HG03175 (cell line): ENCODE results near the gene FFAR3.
"Not testable (repeated sequence)": the region's sequence is repeated elsewhere in the genome, so short reads cannot be mapped to it uniquely, and the experiment has no call there.

Experiments used
- ATAC-seq: cut with Tn5 transposase; IDR thresholded peaks from one replicate; pipeline ENCODE4 v1.9.1; 2021; ENCODE audit warnings: mild to moderate bottlenecking, moderate library complexity; ENCODE audit not compliant: unreplicated experiment

The FFAR3 gene

DNA sequence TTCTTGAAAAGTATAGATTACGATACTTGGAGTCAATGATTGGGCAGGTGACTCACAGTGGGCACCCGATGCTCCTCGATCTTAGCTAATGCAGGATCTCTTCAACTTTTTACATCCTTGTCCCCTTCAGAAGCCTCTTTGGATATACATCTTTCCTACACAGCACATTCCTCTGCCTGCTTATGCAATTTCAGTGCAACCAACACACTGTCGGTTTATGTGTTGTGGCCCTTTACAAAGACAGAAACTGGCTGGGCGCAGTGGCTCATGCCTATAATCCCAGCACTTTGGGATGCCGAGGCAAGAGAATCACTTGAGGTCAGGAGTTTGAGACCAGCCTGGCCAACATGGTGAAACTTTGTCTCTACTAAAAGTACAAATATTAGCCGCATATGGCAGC, 15.2 kb downstream of the FFAR3 start:
- ATAC-seq = no peak

- not testable (repeated sequence) for ATAC-seq
These were observed 15.8 kb downstream of the FFAR3 start for GRCh38 chr19:35374031-35374430.

- no peak for ATAC-seq
These were observed 17.4 kb downstream of the FFAR3 start for GRCh38 chr19:35375505-35376307.

GRCh38 chr19:35377656-35378055, 19.4 kb downstream of the FFAR3 start:
- ATAC-seq = no peak

GRCh38 chr19:35378356-35378755, 20.1 kb downstream of the FFAR3 start:
- ATAC-seq = no peak

GRCh38 chr19:35379545-35379944, 21.3 kb downstream of the FFAR3 start:
- ATAC-seq = not testable (repeated sequence)

DNA sequence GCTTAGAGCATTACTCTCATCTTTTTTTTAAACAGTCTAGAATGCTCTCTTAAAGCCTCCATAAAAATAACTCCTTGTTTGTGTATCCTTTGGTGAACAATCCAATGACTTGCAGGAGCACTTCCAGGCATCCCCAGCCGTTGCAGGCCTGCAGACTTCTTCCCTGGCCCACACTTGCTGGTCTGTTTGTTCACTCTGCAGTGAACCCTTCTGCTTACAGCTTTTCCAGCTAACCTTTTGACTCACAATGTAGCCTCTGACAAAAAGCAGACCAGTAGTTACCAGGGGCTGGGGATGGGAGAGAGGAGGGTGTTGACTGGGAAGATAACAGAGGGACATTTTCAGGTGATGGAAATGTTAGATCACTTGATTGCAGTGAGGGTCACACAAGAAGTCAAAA, 21.7 kb downstream of the FFAR3 start:
- no peak for ATAC-seq

DNA sequence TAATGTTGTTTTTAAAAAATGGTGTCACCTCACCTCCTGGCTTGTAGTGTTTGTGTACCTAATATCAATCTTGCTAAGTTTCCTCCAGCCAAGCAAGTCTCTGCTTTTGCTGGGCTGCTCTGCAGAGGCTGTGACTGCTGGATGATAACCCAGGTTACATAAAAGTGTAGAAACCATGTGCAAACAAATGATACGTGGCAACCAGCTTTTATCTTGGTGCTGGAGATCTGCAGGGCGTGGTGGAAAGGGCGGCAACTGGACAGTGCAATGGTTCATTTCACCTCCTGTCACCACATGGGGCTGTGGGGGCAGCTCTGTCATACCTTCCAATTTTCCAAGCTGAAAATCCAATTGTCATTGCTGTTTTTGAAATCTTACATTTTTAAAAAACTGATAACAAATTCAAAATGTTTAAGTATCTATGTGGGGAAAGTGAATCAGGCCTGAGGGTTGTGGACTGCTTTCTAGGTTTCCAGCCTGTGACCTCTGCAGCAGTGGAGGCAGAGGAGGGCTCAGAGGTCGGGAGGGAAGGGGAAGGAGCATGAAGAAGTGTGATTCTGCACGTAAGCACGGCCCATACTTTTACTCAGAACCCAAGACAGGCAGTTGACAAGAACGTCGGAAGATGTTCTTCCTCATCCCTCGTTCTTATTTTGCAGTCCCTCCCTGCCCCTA, 22.3 kb downstream of the FFAR3 start:
- no peak for ATAC-seq

DNA sequence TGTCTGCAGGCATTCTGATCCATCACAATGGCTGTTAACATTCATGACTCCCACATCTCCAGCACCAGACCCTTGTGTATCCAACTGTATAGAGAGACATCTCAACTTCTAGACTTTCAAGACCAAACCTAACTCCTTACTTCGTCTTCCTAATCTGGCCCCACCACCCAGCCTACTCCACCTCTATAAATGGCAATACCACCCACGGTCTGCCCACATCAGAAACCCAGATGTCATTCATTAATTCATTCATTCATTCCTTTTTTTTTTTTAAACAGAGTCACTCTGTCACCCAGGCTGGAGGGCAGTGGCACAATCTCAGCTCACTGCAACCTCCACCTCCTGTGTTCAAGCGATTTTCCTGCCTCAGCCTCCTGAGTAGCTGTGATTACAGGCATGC, 23.1 kb downstream of the FFAR3 start:
- ATAC-seq = no peak

GRCh38 chr19:35381926-35382325, 23.7 kb downstream of the FFAR3 start:
- no peak for ATAC-seq

- no peak for ATAC-seq
These were observed 25.3 kb downstream of the FFAR3 start for GRCh38 chr19:35383536-35383935.

- ATAC-seq = no peak
These were observed 30.2 kb downstream of the FFAR3 start for GRCh38 chr19:35388277-35389054.

- ATAC-seq = no peak
These were observed 31.1 kb downstream of the FFAR3 start for GRCh38 chr19:35389192-35389861.

GRCh38 chr19:35392742-35393715, 34.8 kb downstream of the FFAR3 start:
- no peak for ATAC-seq

DNA sequence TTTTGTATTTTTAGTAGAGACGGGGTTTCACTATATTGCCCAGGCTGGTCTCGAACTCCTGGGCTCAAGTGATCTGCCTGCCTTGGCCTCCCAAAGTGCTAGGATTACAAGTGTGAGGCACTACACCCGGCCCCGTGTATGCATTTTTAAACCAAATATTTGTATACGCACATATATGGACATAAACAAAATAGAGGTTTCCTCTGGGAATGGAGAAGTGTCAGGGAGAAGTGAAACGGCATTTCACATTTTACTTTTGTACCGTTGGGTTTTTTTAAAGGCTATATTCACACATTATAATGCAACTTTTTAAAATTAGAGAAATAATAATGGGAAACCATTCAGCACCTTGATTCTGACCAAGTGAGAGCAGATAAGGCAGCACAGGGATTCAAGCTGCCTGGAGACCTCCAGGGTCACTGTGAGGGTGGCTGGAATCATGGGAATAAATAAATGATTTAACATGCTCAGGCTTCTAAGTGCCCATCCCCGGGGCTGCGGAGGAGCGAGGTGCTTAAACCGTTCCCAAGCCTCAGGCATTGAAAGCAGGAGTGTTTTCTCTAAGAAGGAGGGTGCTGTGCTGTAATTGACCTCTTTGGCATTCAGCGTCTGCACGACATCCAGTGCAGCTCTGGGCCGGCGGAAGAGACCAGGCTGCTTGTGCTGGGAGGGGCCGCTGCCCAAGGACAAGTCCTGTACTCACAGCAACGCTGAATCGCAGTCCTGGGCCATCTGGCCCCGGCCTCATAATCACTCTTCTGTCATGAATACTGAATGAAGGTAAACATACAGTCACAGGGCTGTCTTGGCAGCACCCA, 37.3 kb downstream of the FFAR3 start:
- no peak for ATAC-seq

DNA sequence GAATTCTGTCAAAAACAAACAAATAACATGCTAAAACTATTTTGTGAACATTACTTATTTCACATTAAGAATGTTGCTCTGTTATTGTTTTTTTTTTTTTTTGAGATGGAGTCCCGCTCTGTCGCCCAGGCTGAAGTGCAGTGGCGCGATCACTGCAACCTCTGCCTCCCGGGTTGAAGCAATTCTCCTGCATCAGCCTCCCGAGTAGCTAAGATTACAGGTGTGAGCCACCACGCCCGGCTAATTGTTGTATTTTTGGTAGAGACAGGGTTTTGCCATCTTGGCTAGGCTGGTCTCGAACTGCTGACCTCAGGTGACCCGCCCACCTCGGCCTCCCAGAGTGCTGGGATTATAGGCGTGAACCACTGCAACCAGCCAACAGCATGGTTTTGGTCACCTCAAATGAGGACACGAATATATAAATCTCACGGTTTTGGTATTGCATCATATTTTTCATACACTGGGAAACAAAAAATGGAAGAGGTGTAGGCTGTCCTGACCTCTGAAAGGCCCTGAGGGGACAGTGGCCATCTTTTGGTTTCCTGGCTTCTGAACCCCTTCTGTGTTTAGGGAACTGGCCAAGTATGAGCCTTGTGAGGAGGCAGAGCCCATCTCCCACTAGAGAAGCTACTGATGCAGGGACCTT, 38.1 kb downstream of the FFAR3 start:
- ATAC-seq = no peak

- no peak for ATAC-seq
These were observed 38.8 kb downstream of the FFAR3 start for GRCh38 chr19:35397064-35397463.

- ATAC-seq = no peak
These were observed 40.3 kb downstream of the FFAR3 start for GRCh38 chr19:35398570-35398969.

GRCh38 chr19:35399231-35399630, 41.0 kb downstream of the FFAR3 start:
- no peak for ATAC-seq
